NCI-H748 (cell line): ENCODE measurements around the gene DDIAS.
A peak's percentile ranks its signal among the peaks of the same experiment; 100 is the strongest.
"Not testable (repeated sequence)": the region's sequence is repeated elsewhere in the genome, so short reads cannot be mapped to it uniquely, and the experiment has no call there.

Experiments used
- DNase-seq: peaks from one replicate; lab custom pipeline; 2025; ENCODE audit not compliant: unreplicated experiment; lab: John Stamatoyannopoulos, UW

Gene DDIAS, protein sequence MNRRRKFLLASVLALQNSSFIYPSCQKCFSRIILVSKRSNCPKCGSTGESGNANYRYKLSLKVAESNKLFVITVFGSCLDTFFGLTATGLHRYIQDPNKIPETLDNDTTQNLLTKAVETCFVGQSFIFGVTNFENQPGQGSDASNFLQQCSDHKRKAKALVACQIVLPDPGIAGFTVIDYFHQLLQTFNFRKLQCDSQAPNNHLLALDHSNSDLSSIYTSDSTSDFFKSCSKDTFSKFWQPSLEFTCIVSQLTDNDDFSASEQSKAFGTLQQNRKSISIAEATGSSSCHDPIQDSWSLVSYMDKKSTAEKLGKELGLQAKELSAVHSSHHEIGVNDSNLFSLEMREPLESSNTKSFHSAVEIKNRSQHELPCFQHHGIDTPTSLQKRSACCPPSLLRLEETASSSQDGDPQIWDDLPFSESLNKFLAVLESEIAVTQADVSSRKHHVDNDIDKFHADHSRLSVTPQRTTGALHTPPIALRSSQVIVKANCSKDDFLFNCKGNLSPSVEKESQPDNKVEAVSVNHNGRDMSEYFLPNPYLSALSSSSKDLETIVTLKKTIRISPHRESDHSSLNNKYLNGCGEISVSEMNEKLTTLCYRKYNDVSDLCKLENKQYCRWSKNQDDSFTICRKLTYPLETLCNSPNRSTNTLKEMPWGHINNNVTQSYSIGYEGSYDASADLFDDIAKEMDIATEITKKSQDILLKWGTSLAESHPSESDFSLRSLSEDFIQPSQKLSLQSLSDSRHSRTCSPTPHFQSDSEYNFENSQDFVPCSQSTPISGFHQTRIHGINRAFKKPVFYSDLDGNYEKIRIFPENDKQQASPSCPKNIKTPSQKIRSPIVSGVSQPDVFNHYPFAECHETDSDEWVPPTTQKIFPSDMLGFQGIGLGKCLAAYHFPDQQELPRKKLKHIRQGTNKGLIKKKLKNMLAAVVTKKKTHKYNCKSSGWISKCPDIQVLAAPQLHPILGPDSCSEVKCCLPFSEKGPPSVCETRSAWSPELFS

GRCh38 chr11:82901165-82901921 is at the start of gene DDIAS:
Gene DDIAS, plus strand, starts transcription at chr11:82901736. Its CDS starts 13,003 bp downstream, at chr11:82914739.
- DNase-seq, result peak; percentile 98

- DNase-seq, result no peak
These were observed 47.3 kb upstream of the DDIAS start for GRCh38 chr11:82854242-82854641.

DNA sequence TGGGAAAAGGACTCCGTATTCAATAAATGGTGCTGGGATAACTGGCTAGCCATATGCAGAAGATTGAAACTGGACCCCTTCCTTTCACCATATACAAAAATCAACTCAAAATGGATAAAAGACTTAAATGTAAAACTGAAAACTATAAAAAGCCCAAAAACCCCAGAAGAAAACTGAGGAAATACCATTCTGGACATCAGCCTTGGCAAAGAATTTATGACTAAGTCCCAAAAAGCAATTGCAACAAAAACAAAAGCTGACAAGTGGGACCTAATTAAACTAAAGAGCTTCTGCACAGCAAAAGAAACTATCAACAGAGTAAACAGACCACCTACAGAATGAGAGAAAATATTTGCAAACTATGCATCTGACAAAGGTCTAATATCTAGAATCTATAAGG is 46.6 kb upstream of the DDIAS start:
- not testable (repeated sequence) for DNase-seq

- no peak for DNase-seq
These were observed 45.9 kb upstream of the DDIAS start for GRCh38 chr11:82855616-82856015.

DNA sequence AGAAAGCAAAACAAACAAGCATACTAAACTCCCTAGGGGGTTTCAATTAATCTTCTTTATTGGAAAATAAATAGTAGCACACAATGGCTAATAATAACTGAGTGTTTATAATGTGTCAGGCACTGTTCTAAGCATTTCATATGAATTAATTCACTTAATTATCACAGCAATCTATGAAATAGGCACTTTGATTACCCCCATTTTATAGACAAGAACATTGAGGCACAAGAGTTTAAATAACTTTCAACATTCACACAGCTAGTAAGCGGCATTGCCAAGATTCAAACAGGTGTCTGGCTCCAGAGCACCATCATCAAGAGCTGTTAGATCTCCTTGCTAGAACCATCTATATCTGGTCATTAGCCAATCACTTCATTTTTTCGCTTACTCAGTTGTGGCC is 44.4 kb upstream of the DDIAS start:
- no peak for DNase-seq

GRCh38 chr11:82858133-82858532 is 43.4 kb upstream of the DDIAS start:
- no peak for DNase-seq

DNA sequence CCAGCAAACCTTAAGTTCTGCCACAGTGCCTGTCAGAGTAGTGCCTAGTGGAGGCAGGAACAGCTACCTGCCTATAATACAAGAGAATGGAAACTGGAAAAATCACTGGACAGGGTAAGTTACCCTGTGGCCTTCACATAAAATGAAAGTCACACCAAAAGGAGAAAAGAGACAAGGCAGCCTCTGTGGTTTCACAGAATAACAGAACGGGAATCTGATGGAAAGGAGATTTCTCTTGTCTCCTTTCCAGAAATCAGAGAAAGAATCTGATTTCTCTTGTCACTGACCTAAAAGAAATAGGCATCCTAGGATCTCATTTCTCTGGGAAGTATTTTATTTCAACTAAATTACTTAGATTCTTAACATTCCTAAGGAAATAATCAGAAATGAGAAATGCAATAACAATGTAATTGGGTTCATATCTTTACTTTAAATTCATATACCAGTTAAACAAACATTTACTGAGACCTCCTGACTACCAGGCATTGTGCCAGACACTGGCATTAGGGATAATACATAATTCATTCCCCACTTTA is 42.9 kb upstream of the DDIAS start:
- no peak for DNase-seq

DNA sequence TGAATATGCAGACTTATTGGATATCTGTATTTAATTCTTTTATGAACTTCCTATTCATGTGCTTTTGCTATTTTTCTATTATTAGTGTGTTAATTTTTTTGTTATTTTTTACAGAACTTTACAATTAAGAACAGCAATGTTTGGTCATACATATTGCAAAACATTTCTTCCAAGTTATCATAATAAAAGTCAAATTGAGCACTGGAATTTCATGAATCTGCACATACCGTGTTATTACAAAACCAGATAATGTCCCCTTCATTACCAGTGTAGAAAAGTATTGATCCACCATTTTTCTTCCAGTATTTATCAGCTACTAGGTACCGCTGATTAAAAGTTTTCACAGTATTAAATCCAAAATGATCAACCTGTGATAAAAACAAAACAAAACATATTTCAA is 41.8 kb upstream of the DDIAS start:
- no peak for DNase-seq

DNA sequence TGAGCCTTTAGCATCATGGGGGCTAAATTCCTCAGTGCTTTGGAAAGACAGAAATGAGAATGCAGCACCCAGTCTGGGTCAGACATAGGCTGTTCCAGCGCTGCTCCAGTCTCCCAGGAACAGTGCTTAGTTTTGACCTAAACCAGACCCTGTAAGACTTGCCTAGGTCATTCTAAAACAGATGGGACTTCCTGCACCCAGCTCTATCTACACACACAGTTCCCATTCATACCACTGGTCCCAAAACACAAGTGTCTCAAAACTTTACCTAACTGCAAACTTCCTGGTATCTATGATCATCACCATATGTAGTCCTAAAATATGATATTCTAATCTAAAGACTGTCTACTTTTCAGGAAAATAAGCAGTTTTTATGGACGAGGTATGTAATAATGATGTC is 39.2 kb upstream of the DDIAS start:
- no peak for DNase-seq

GRCh38 chr11:82863209-82863608 is 38.3 kb upstream of the DDIAS start:
- no peak for DNase-seq

DNA sequence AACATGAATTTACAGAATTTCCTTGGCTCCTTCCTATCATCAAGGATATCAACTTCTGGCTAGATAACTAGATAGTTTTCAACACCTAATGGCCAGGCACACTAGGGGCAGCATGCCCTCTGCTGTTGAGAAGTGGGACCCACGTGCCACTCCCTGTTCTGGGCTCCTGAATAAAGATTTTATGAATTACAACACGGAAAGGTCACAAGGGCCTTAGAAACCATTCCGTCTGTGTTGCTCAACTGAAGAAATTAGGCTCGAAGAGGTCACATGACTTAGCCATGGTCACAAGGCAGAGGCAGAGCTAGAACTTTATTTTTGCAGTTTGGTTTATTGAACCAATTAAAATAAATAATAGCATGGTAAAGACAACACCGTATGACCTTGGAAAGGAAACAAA is 37.3 kb upstream of the DDIAS start:
- peak; percentile 48 for DNase-seq

DNA sequence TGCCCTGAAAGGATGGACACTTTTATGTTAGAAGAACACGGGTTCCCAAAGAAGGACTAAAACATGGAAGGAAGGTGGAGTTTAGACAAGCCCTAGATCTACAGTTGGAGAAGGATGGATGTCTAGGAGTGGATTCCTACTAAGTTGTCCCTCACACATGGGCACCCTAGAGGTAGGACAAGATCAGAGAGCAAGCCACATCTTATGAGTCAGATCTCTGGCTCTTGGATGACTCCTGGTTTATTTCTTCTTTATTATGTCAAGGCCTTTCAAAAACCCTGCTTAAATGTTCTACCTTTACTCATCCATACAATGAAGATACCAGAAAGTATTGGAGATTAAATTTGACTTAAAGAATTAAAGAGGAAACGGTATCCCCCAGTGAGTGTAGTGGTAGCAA is 35.7 kb upstream of the DDIAS start:
- DNase-seq, result no peak

- peak; percentile 78 for DNase-seq
These were observed 33.9 kb upstream of the DDIAS start for GRCh38 chr11:82867495-82868082.

DNA sequence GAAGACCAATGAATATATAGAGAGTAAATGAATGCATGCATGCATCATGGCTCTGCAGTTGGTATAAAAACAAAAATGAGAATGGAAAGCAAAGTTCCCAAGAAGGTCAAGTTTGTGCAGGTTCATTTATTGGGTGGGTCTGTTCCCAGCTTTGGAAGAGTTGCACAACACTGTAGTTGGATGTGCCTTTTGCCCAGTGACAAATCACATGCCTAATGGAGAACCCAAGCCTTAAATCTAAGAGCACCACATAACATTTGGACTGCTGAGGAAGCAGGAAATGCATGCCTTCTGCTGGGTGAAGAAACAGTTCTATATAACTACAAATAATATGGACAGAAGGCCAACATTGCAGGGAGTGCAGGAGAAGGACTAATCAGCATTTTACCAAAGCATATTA is 31.9 kb upstream of the DDIAS start:
- DNase-seq, result no peak

DNA sequence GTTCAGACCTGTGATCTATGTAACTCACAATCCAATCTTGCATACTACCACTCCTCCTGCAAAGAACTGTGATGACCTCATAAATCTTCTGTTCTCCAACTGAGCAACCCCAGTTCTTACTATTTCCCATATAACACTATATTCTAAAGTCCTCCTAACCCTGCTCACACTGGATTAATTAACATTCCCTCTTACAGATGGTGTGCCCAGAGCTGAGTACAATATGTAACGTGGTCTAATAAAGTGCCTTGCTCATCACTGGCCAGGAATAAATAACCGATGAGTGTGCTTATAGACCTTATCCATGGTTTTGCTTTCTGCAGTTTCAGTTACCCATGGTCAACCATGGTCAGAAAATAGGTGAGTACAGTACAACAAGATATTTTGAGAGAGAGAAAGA is 29.9 kb upstream of the DDIAS start:
- DNase-seq, result no peak

DNA sequence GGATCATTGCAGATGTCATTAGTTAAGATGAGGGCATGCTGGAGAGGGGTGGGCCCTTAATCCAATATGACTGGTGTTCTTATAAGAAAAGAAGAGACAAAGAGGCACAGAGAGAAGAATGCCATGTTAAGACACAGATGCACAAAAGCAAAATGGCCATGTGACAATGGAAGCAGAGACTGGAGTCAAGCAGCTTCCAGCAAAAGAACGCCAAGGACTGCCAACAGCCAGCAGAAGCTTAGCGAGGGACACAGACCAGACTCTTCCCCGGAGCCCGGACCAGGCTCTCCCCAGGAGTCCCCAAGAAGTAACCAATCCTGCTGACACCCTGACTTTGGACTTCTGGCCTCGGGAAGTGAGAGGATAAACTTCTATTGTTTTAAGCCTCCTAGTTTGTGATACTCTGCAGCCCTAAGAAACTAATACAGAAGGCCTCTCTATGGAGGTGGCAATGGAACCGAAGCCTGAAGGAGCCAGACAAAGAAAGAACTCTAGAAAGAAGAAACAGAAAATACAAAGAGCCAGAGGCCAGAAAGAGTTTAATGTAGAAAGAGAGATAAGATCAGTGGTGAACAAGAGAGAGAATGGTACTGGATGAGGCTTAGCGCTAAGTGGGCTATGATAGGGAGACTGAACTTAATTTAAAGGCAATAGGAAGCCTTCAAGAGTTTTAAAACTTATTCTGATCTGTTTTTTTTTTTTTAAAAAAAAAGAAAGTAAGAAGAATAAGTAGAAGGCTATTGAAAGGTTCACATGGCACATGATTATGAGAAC is 29.0 kb upstream of the DDIAS start:
- no peak for DNase-seq

DNA sequence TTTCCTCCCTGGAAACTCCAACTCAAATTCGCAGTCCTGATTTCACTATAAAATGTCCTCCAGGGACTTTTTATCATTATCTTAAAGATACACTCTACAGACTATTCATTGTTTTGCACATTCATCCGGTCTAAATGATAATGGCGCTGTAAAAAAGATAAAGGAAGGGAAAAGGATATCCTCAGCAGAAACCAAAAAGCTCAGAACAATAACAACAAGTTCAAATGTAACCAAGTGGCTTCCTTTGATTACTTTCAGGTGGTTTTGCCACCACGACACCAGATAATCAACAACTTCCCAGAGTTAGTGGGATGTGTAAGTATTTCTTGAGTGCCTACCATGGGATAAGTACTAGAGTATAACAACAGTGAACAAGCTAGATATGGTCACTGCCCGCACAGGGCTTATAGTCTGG is 27.6 kb upstream of the DDIAS start:
- DNase-seq, result no peak

DNA sequence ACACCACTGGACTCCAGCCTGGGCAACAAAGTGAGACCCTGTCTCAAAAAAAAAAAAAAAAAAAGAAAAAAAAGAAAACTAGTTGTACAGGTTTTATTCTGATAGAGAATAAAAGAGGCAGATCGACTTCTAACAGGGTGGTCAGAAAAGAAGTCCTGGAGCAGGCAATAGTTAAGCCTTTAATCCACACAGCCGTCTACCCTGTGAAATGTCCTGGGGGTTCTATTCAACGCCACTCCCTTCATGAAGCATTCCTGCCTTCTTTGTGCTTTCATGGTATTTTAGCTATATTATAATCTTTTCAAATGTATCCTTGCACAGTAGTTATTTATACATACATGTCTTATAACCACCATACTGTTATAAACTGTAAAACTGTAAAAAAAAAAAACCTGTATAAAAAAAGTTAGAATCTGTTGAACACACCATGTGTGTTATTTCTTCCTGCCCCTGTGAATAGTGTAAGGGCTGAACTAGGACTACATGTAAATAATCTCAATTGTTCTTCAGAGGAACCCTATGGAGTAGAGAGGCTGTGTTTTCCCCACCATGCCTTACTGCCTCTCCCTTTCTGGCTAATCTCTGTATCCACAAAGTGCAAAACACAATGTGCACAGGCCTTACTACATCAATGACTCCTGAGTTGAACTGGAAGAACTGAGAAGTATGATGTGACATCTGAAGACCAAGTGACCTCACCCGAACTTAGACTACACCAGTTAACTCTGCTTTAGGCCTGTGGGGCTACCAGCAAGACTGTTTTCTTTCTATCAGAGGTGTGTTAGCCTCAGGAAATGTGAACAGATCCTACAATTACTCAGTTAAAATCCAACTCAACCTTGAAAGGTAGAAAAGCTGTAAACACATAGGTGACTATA is 26.7 kb upstream of the DDIAS start:
- no peak for DNase-seq

GRCh38 chr11:82883853-82884252 is 17.7 kb upstream of the DDIAS start:
- no peak for DNase-seq
